HK-2 (cell line): ENCODE results near the gene CCDC7.
A peak's percentile ranks its signal among the peaks of the same experiment; 100 is the strongest.
"Not testable (repeated sequence)": the region's sequence is repeated elsewhere in the genome, so short reads cannot be mapped to it uniquely, and the experiment has no call there.

Experiments
- DNase-seq: peaks from one replicate; pipeline ENCODE4 v3.0.0-alpha.2; 2018; ENCODE audit not compliant: unreplicated experiment

The CCDC7 gene

GRCh38 chr10:32699683-32700082 lies 253.7 kb downstream of the CCDC7 start:
- not testable (repeated sequence) for DNase-seq

GRCh38 chr10:32713560-32713959 lies 267.6 kb downstream of the CCDC7 start:
- DNase-seq, result no peak

- DNase-seq, result no peak
Observed at GRCh38 chr10:32731527-32731926, 285.6 kb downstream of the CCDC7 start.

- DNase-seq, result no peak
Observed at GRCh38 chr10:32738958-32739357, 293.0 kb downstream of the CCDC7 start.

- no peak for DNase-seq
Observed at GRCh38 chr10:32744321-32744720, 298.4 kb downstream of the CCDC7 start.

GRCh38 chr10:32746869-32747268 lies 300.9 kb downstream of the CCDC7 start:
- no peak for DNase-seq

- DNase-seq, result no peak
Observed at GRCh38 chr10:32751582-32751981, 305.6 kb downstream of the CCDC7 start.

GRCh38 chr10:32754900-32755299 lies 309.0 kb downstream of the CCDC7 start:
- DNase-seq, result not testable (repeated sequence)

- no peak for DNase-seq
Observed at GRCh38 chr10:32771217-32771616, 325.3 kb downstream of the CCDC7 start.

GRCh38 chr10:32773105-32773504 lies 327.2 kb downstream of the CCDC7 start:
- no peak for DNase-seq

GRCh38 chr10:32786968-32787367 lies 341.0 kb downstream of the CCDC7 start:
- no peak for DNase-seq

GRCh38 chr10:32787690-32788284 lies 341.8 kb downstream of the CCDC7 start:
- no peak for DNase-seq

GRCh38 chr10:32788359-32788758 lies 342.4 kb downstream of the CCDC7 start:
- no peak for DNase-seq

- no peak for DNase-seq
Observed at GRCh38 chr10:32790483-32790882, 344.5 kb downstream of the CCDC7 start.

GRCh38 chr10:32793033-32793432 lies 347.1 kb downstream of the CCDC7 start:
- DNase-seq, result no peak

- DNase-seq, result peak; percentile 2
Observed at GRCh38 chr10:32795598-32796183, 349.8 kb downstream of the CCDC7 start.

- DNase-seq, result not testable (repeated sequence)
Observed at GRCh38 chr10:32797393-32797792, 351.5 kb downstream of the CCDC7 start.

GRCh38 chr10:32846974-32847373 lies 401.0 kb downstream of the CCDC7 start:
- DNase-seq, result no peak

GRCh38 chr10:32851301-32851700 lies 405.4 kb downstream of the CCDC7 start:
- DNase-seq, result no peak

GRCh38 chr10:32854435-32854834 lies 408.5 kb downstream of the CCDC7 start:
- DNase-seq, result no peak

- DNase-seq, result no peak
Observed at GRCh38 chr10:32865170-32865569, 419.2 kb downstream of the CCDC7 start.

- DNase-seq, result no peak
Observed at GRCh38 chr10:32877915-32878314, 432.0 kb downstream of the CCDC7 start.

GRCh38 chr10:32878646-32879045 lies 432.7 kb downstream of the CCDC7 start:
- DNase-seq, result no peak

- no peak for DNase-seq
Observed at GRCh38 chr10:32882076-32882475, 436.1 kb downstream of the CCDC7 start.
